Suprapubic skin (tissue), 3 donors: ENCODE results near the gene CTNNA3.

Experiments used
- CTCF ChIP-seq, 2 donors: fragments of 200-600 bp in 1 of 2; fragments of 450-650 bp in 1 of 2; sonication (generic) in 1 of 2; IDR thresholded peaks; one replicate each; pipeline ENCODE4 v1.5.1; 2016 to 2019; ENCODE audit warnings: antibody characterized with exemption in 2 of 2, mild to moderate bottlenecking in 1 of 2, moderate library complexity in 1 of 2
- POLR2AphosphoS5 ChIP-seq, 3 donors: sonication (generic); formaldehyde crosslinking; IDR thresholded peaks; one replicate each; pipeline ENCODE4 v1.6.1; 2017; ENCODE audit warnings: antibody characterized with exemption in 3 of 3

GRCh38 chr10:67385566-67385965 is 310.4 kb downstream of the CTNNA3 start:
- TF ChIP-seq CTCF (IDR thresholded peaks at IDR 0.05), result no peak
- TF ChIP-seq POLR2AphosphoS5 (IDR thresholded peaks at IDR 0.05), result no peak
